Sigmoid colon (tissue), 3 donors: Measurements from ENCODE around the gene NOC4L.

Experiments used
- CTCF ChIP-seq, 4 experiments: fragments of 450-650 bp in 3 of 4; fragments of 200-600 bp in 1 of 4; IDR thresholded peaks; one replicate each; pipeline ENCODE4 v1.5.1; 2016 to 2019; ENCODE audit warnings: antibody characterized with exemption in 4 of 4, mild to moderate bottlenecking in 3 of 4, moderate library complexity in 2 of 4
- POLR2A ChIP-seq, 2 donors: fragments of 450-650 bp; IDR thresholded peaks; one replicate each; pipeline ENCODE4 v1.6.1; 2016; ENCODE audit warnings: antibody characterized with exemption in 2 of 2, mild to moderate bottlenecking in 2 of 2, moderate library complexity in 2 of 2

GRCh38 chr12:132145334-132145733 is 1.1 kb downstream of the NOC4L start:
- no peak for TF ChIP-seq CTCF (IDR thresholded peaks at IDR 0.05)
- TF ChIP-seq POLR2A (IDR thresholded peaks at IDR 0.05), result no peak
